Cardiac septum (tissue), 1 donor: ENCODE measurements around the gene OSTF1. TPM values are rescaled to one million over a fixed set of nuclear protein-coding genes. Genes with fewer than 3 reads are reported as not detected.

Experiments used
- DNase-seq: peaks from one replicate; pipeline ENCODE4 v3.0.0-alpha.2; 2020; ENCODE audit warnings: low spot score
- intact Hi-C: fragments of 100-400 bp; cut with DNase I; formaldehyde crosslinking; loops from one replicate; pipeline ENCODE4 v1.14.0; 2022
- long read RNA-seq: library from polyadenylated mRNA; unstranded; transcript quantifications from one replicate; pipeline ENCODE4 v2.0.0, GENCODE V29; 2021
- total RNA-seq: library from RNA; stranded (reverse); fragmentation: NEBNext Ultra II Directional; extraction: Animal tissue kit (Norgen Biotek cat#: 25700); gene quantifications from one replicate; pipeline ENCODE4 v1.2.1, GENCODE V29; 2021
- donor health status: DM: no; HTN: no; CAD: no.

OSTF1 gene
- 25.5 TPM for total RNA-seq
- long read RNA-seq, transcript OSTF1-201 (10 exons, 1,319 nt): major isoform, 37 of 45 reads
- long read RNA-seq, partial matches to known transcripts: 1 of 45 reads
- long read RNA-seq, other reads (novel, unspliced or antisense): 7 of 45 reads

- intact Hi-C loops: loop anchor here (1.0 kb wide), 1 partner anchor 60 kb away; the partner anchor contains the start of gene CARNMT1
- DNase-seq: peak; percentile 98
Observed at GRCh38 chr9:75087824-75088645, at the start of gene OSTF1, which contains the start of gene NMRK1. OSTF1 (plus strand) TSS chr9:75088514; CDS start chr9:75088693, 179 bp downstream. NMRK1 (minus strand) TSS chr9:75088155; CDS start chr9:75083115, 5,040 bp downstream.

- no peak for DNase-seq
- intact Hi-C loops: no loop called here
Observed at GRCh38 chr9:75039009-75039408, 49.3 kb upstream of the OSTF1 start.

GRCh38 chr9:75039801-75040200, 48.5 kb upstream of the OSTF1 start:
- no peak for DNase-seq
- intact Hi-C loops: no loop called here

- no peak for DNase-seq
- intact Hi-C loops: no loop called here
Observed at GRCh38 chr9:75041041-75041440, 47.3 kb upstream of the OSTF1 start.

GRCh38 chr9:75046725-75047345, 41.5 kb upstream of the OSTF1 start:
- DNase-seq: no peak
- intact Hi-C loops: no loop called here

- intact Hi-C loops: no loop called here
Observed at GRCh38 chr9:75047506-75047905, 40.8 kb upstream of the OSTF1 start.

GRCh38 chr9:75051285-75051684, 37.0 kb upstream of the OSTF1 start:
- intact Hi-C loops: no loop called here
- DNase-seq: no peak

More at GRCh38 chr9:75047506-75047905, 40.8 kb upstream of the OSTF1 start:
- no peak for DNase-seq

- DNase-seq: no peak
- intact Hi-C loops: no loop called here
Observed at GRCh38 chr9:75053869-75054268, 34.4 kb upstream of the OSTF1 start.

GRCh38 chr9:75054368-75055001, 33.8 kb upstream of the OSTF1 start:
- intact Hi-C loops: no loop called here
- DNase-seq: no peak

GRCh38 chr9:75061169-75061568, 27.1 kb upstream of the OSTF1 start:
- DNase-seq: no peak
- intact Hi-C loops: no loop called here

- intact Hi-C loops: no loop called here
- no peak for DNase-seq
Observed at GRCh38 chr9:75063556-75064305, 24.6 kb upstream of the OSTF1 start.

GRCh38 chr9:75064307-75065025, 23.8 kb upstream of the OSTF1 start:
- DNase-seq: no peak
- intact Hi-C loops: no loop called here

GRCh38 chr9:75065510-75065909, 22.8 kb upstream of the OSTF1 start:
- intact Hi-C loops: no loop called here
- DNase-seq: no peak

GRCh38 chr9:75067894-75068293, 20.4 kb upstream of the OSTF1 start:
- DNase-seq: no peak
- intact Hi-C loops: no loop called here

- DNase-seq: no peak
- intact Hi-C loops: no loop called here
Observed at GRCh38 chr9:75069171-75069570, 19.1 kb upstream of the OSTF1 start.

GRCh38 chr9:75071530-75072122, 16.7 kb upstream of the OSTF1 start:
- intact Hi-C loops: no loop called here
- no peak for DNase-seq

GRCh38 chr9:75072895-75073294, 15.4 kb upstream of the OSTF1 start:
- no peak for DNase-seq
- intact Hi-C loops: no loop called here

GRCh38 chr9:75081632-75082031, 6.7 kb upstream of the OSTF1 start:
- intact Hi-C loops: no loop called here
- no peak for DNase-seq
